ENCODE measurements around the gene KIF26A.
"Not testable (repeated sequence)": the region's sequence is repeated elsewhere in the genome, so short reads cannot be mapped to it uniquely, and the experiment has no call there.

The KIF26A gene

GRCh38 chr14:104223101-104224041, 85.0 kb downstream of the KIF26A start:
- DNase-seq (ENCODE audit: low spot score) = no peak

GRCh38 chr14:104224131-104224505, 85.7 kb downstream of the KIF26A start:
- DNase-seq (ENCODE audit: low spot score) = no peak

GRCh38 chr14:104224506-104225277, 86.3 kb downstream of the KIF26A start:
- DNase-seq (ENCODE audit: low spot score) = no peak

- DNase-seq (ENCODE audit: low spot score) = not testable (repeated sequence)
Measured at GRCh38 chr14:104225278-104226190, 87.1 kb downstream of the KIF26A start.

- DNase-seq (ENCODE audit: low spot score) = no peak
Measured at GRCh38 chr14:104226421-104227383, 88.3 kb downstream of the KIF26A start.

GRCh38 chr14:104227806-104228205, 89.4 kb downstream of the KIF26A start:
- DNase-seq (ENCODE audit: low spot score) = no peak

- DNase-seq (ENCODE audit: low spot score) = no peak
Measured at GRCh38 chr14:104228221-104228620, 89.8 kb downstream of the KIF26A start.

GRCh38 chr14:104228716-104229533, 90.5 kb downstream of the KIF26A start:
- DNase-seq (ENCODE audit: low spot score) = no peak

GRCh38 chr14:104229534-104230055, 91.2 kb downstream of the KIF26A start:
- DNase-seq (ENCODE audit: low spot score) = no peak

- no peak for DNase-seq (ENCODE audit: low spot score)
Measured at GRCh38 chr14:104230119-104230815, 91.9 kb downstream of the KIF26A start.

Data from Ammon's horn (tissue), 1 donor.